Vagina (tissue), 2 donors: ENCODE data around the gene COL1A2. TPM values are rescaled to one million over a fixed set of nuclear protein-coding genes. Genes with fewer than 3 reads are reported as not detected.
A peak's percentile ranks its signal among the peaks of the same experiment; 100 is the strongest.

Experiments used
- DNase-seq, 2 donors: peaks; one replicate each; pipeline ENCODE4 v3.0.0-alpha.2; 2017; ENCODE audit errors: extremely low spot score in 2 of 2
- H3K27ac ChIP-seq: fragments of 200-600 bp; sonication (generic); one replicate; pipeline ENCODE4 v1.5.1; 2019
- H3K27me3 ChIP-seq: fragments of 200-600 bp; sonication (generic); one replicate; pipeline ENCODE4 v1.5.1; 2019
- H3K36me3 ChIP-seq, 2 donors: fragments of 200-600 bp; sonication (generic); one replicate each; pipeline ENCODE4 v1.5.1; 2017 to 2019
- H3K4me1 ChIP-seq: fragments of 200-600 bp; sonication (generic); one replicate; pipeline ENCODE4 v1.5.1; 2019
- H3K4me3 ChIP-seq, 2 donors: fragments of 200-600 bp; sonication (generic); 1 replicate in 1 of 2; 2 replicates in 1 of 2; pipeline ENCODE4 v1.5.1; 2016 to 2019
- H3K9me3 ChIP-seq: fragments of 200-600 bp; sonication (generic); one replicate; pipeline ENCODE4 v1.5.1; 2019
- CTCF ChIP-seq, 3 experiments: fragments of 450-650 bp in 2 of 3; fragments of 200-600 bp in 1 of 3; sonication (generic) in 1 of 3; IDR thresholded peaks; one replicate each; pipeline ENCODE4 v1.5.1; 2017 to 2019; ENCODE audit warnings: antibody characterized with exemption in 3 of 3, mild to moderate bottlenecking in 2 of 3, moderate library complexity in 2 of 3
- POLR2A ChIP-seq, 2 donors: fragments of 450-650 bp; IDR thresholded peaks; one replicate each; pipeline ENCODE4 v1.6.1; 2017; ENCODE audit warnings: antibody characterized with exemption in 2 of 2, mild to moderate bottlenecking in 2 of 2, moderate library complexity in 2 of 2
- POLR2AphosphoS5 ChIP-seq, 2 donors: sonication (generic); formaldehyde crosslinking; IDR thresholded peaks; one replicate each; pipeline ENCODE4 v1.9.0; 2017; ENCODE audit warnings: antibody characterized with exemption in 2 of 2, mild to moderate bottlenecking in 2 of 2, low read depth in 1 of 2; ENCODE audit not compliant: insufficient read depth in 1 of 2
- intact Hi-C: fragments of 100-400 bp; cut with DNase I; formaldehyde crosslinking; loops from one replicate; pipeline ENCODE4 v1.15.1; 2023
- total RNA-seq: library from RNA; depleted of rRNA; stranded (reverse); fragments of >200 nt; gene quantifications from one replicate; pipeline ENCODE4 v1.2.3, GENCODE V29; 2016

The COL1A2 gene
- 199 TPM for total RNA-seq

- H3K4me1 ChIP-seq = peaks cover 22% of the 10 kb centered on the region
- DNase-seq = peak in 1 of 2 donors; percentile 95
- no peaks in the 10 kb centered on the region for H3K27me3 ChIP-seq
- peak within 1 kb of the TSS; percentile 62 to 67 for H3K4me3 ChIP-seq
- intact Hi-C loops = loop anchor here (2.0 kb wide), 1 partner anchor 98 kb away; no protein-coding TSS in a partner anchor
- no peaks in the 10 kb centered on the region for H3K9me3 ChIP-seq
- TF ChIP-seq POLR2A (IDR thresholded peaks at IDR 0.05) = peak in 1 of 2 donors; percentile 70
- peak; percentile 47 to 95 for TF ChIP-seq POLR2AphosphoS5 (IDR thresholded peaks at IDR 0.05; ENCODE audit: insufficient read depth in 1 of 2, low read depth in 1 of 2)
- TF ChIP-seq CTCF (IDR thresholded peaks at IDR 0.05) = no peak
- H3K36me3 ChIP-seq = no peaks in the 10 kb centered on the region
- H3K27ac ChIP-seq = peak within 1 kb of the TSS; percentile 95
Observed at GRCh38 chr7:94394437-94395140, at the start of gene COL1A2. TSS of gene COL1A2 (plus strand) at chr7:94394895. CDS start at chr7:94395032, 137 bp downstream.

- DNase-seq = no peak
- TF ChIP-seq POLR2A (IDR thresholded peaks at IDR 0.05) (no peak), POLR2AphosphoS5 (IDR thresholded peaks at IDR 0.05; ENCODE audit: insufficient read depth in 1 of 2, low read depth in 1 of 2) (no peak), CTCF (IDR thresholded peaks at IDR 0.05) (no peak)
- H3K27me3 ChIP-seq = no peaks in the 10 kb centered on the region
- no peak overlapping the region for H3K4me3 ChIP-seq
- intact Hi-C loops = no loop called here
- peaks cover 10% of the 10 kb centered on the region for H3K4me1 ChIP-seq
- H3K9me3 ChIP-seq = no peaks in the 10 kb centered on the region
- no peaks in the 10 kb centered on the region for H3K36me3 ChIP-seq
- H3K27ac ChIP-seq = peak overlapping the region; percentile 76
Observed at GRCh38 chr7:94345907-94346306, 48.8 kb upstream of the COL1A2 start.

GRCh38 chr7:94348142-94348541 lies 46.6 kb upstream of the COL1A2 start:
- H3K27me3 ChIP-seq = no peaks in the 10 kb centered on the region
- intact Hi-C loops = no loop called here
- H3K4me1 ChIP-seq = peaks cover 10% of the 10 kb centered on the region
- no peaks in the 10 kb centered on the region for H3K9me3 ChIP-seq
- no peak overlapping the region for H3K4me3 ChIP-seq
- DNase-seq = no peak
- no peaks in the 10 kb centered on the region for H3K36me3 ChIP-seq
- H3K27ac ChIP-seq = peak overlapping the region; percentile 76
- TF ChIP-seq CTCF (IDR thresholded peaks at IDR 0.05) (no peak), POLR2A (IDR thresholded peaks at IDR 0.05) (no peak), POLR2AphosphoS5 (IDR thresholded peaks at IDR 0.05; ENCODE audit: insufficient read depth in 1 of 2, low read depth in 1 of 2) (peak; percentile 58 to 62)

- Histone ChIP-seq H3K27me3 (no peaks in the 10 kb centered on the region), H3K9me3 (no peaks in the 10 kb centered on the region), H3K36me3 (no peaks in the 10 kb centered on the region), H3K27ac (peak overlapping the region; percentile 21), H3K4me3 (no peak overlapping the region), H3K4me1 (peaks cover 10% of the 10 kb centered on the region)
- TF ChIP-seq POLR2A (IDR thresholded peaks at IDR 0.05) = no peak
- TF ChIP-seq POLR2AphosphoS5 (IDR thresholded peaks at IDR 0.05; ENCODE audit: insufficient read depth in 1 of 2, low read depth in 1 of 2) = no peak
- TF ChIP-seq CTCF (IDR thresholded peaks at IDR 0.05) = no peak
- DNase-seq = no peak
- intact Hi-C loops = no loop called here
Observed at GRCh38 chr7:94350734-94351133, 44.0 kb upstream of the COL1A2 start.

GRCh38 chr7:94351703-94352102 lies 43.0 kb upstream of the COL1A2 start:
- Histone ChIP-seq H3K36me3 (no peaks in the 10 kb centered on the region), H3K27ac (no peak overlapping the region), H3K27me3 (no peaks in the 10 kb centered on the region), H3K4me3 (no peak overlapping the region), H3K4me1 (peaks cover 10% of the 10 kb centered on the region), H3K9me3 (no peaks in the 10 kb centered on the region)
- TF ChIP-seq CTCF (IDR thresholded peaks at IDR 0.05) (no peak), POLR2A (IDR thresholded peaks at IDR 0.05) (no peak), POLR2AphosphoS5 (IDR thresholded peaks at IDR 0.05; ENCODE audit: insufficient read depth in 1 of 2, low read depth in 1 of 2) (no peak)
- intact Hi-C loops = no loop called here
- no peak for DNase-seq
